Smooth muscle cell (in vitro differentiated cells): ENCODE results near the gene MBD5. TPM values are rescaled to one million over a fixed set of nuclear protein-coding genes. Genes with fewer than 3 reads are reported as not detected.

Source experiments
- DNase-seq: peaks from one replicate; lab custom pipeline; 2025; ENCODE audit not compliant: unreplicated experiment; lab: John Stamatoyannopoulos, UW
- H2AFZ ChIP-seq: fragments of 200-600 bp; sonication (generic); 2 replicates; pipeline ENCODE4 v1.6.0; 2016; ENCODE audit warnings: antibody characterized with exemption, low read depth, mild to moderate bottlenecking
- H3F3A ChIP-seq: fragments of 200-600 bp; sonication (generic); 2 replicates; pipeline ENCODE4 v1.6.0; 2017; ENCODE audit warnings: antibody characterized with exemption, low read depth
- H3K27ac ChIP-seq: fragments of 200-600 bp; sonication (generic); 2 replicates; pipeline ENCODE4 v1.5.1; 2016; ENCODE audit warnings: low read depth, mild to moderate bottlenecking
- H3K27me3 ChIP-seq: fragments of 200-600 bp; sonication (generic); 2 replicates; pipeline ENCODE4 v1.6.1; 2016; ENCODE audit warnings: low read depth, mild to moderate bottlenecking
- H3K36me3 ChIP-seq: fragments of 200-600 bp; sonication (generic); 2 replicates; pipeline ENCODE4 v1.5.1; 2016; ENCODE audit warnings: low read depth
- H3K4me1 ChIP-seq: fragments of 200-600 bp; sonication (generic); 2 replicates; pipeline ENCODE4 v1.5.1; 2016; ENCODE audit warnings: low read depth
- H3K4me2 ChIP-seq: fragments of 200-600 bp; sonication (generic); 2 replicates; pipeline ENCODE4 v1.6.0; 2016; ENCODE audit warnings: mild to moderate bottlenecking
- H3K4me3 ChIP-seq: fragments of 200-600 bp; sonication (generic); 2 replicates; pipeline ENCODE4 v1.5.1; 2016; ENCODE audit warnings: mild to moderate bottlenecking
- H3K79me2 ChIP-seq: fragments of 200-600 bp; sonication (generic); 2 replicates; pipeline ENCODE4 v1.6.0; 2016; ENCODE audit warnings: low read depth, mild to moderate bottlenecking
- H3K9ac ChIP-seq: fragments of 200-600 bp; sonication (generic); 2 replicates; pipeline ENCODE4 v1.6.0; 2016; ENCODE audit warnings: low read depth
- H3K9me3 ChIP-seq: fragments of 200-600 bp; sonication (generic); replicated peaks from 2 replicates; pipeline ENCODE4 v1.5.1; 2016; ENCODE audit warnings: low read depth
- H4K20me1 ChIP-seq: fragments of 200-600 bp; sonication (generic); 2 replicates; pipeline ENCODE4 v1.6.0; 2016; ENCODE audit warnings: low read depth
- WGBS: methylation state at CpG from one replicate; pipeline ENCODE4 v1.1.7; 2016; ENCODE audit warnings: low lambda C conversion rate; 5-methylcytosine and 5-hydroxymethylcytosine counted together
- polyA plus RNA-seq: library from polyadenylated mRNA; unstranded; fragments of >200 nt; fragmentation: Nextera tagmentation; extraction: Ambion mirVana; gene quantifications from 2 replicates; pipeline ENCODE4 v1.2.1, GENCODE V29; 2016
- total RNA-seq: library from RNA; depleted of rRNA; stranded (reverse); fragments of >200 nt; gene quantifications from 2 replicates; pipeline ENCODE4 v1.2.3, GENCODE V29; 2014
- TF ChIP-seq, protein P1 (sequence below): fragments of 200-600 bp; sonication (generic); IDR thresholded peaks from 2 replicates; pipeline ENCODE4 v1.5.1; 2017; ENCODE audit warnings: borderline replicate concordance, mild to moderate bottlenecking, antibody characterized with exemption; ENCODE audit not compliant: insufficient read depth, poor library complexity, severe bottlenecking

Gene MBD5
- total and polyA plus RNA-seq, 2 experiments from 2014 or later: 25.7 to 31.2 TPM

DNA sequence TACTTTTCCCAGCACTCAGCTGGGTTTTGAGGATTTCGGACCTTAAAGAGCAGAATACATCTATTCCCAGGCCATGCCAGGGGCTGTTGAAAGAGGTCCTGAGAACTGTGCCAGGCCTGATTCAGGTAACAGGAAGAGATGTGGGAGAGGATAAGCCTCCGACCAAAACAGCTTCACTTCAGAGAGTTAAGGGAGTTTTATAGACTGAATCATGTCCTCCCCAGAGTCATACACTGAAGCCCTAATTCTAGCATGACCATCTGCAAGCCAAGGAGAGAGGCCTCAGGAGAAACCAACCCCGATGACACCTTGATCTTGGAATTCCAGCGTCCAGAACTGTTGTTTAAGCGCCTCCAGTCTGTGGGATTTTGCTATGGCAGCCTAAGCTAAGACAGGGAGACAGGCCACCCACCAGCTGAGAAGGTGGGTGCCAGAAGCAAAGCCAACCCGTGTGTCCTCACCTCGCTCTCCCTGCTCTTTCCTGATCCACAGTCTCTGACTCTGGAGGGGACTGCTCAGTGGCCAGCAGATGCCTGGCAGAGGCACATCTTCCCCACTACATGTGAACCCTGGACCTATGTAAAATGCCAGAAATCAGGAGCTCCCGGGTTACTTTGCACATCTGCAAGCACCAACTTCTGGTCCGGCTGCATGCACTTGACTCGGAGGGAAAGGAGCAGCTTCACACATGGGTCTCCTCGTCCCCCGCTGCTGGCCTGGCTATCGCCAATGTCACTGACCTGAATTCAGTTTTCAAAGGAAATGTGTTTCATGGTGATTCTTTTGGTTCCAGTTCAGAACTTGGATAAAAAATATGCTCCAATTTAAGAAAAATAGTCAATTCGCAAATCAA lies 506.8 kb downstream of the MBD5 start:
- H3K4me2 ChIP-seq: no peak overlapping the region
- no peaks in the 10 kb centered on the region for H3K9me3 ChIP-seq
- H3K4me3 ChIP-seq: no peak overlapping the region
- H3K9ac ChIP-seq: no peak overlapping the region
- WGBS: 86% methylated on average over 14 of the region's 14 CpGs
- TF ChIP-seq, protein P1, sequence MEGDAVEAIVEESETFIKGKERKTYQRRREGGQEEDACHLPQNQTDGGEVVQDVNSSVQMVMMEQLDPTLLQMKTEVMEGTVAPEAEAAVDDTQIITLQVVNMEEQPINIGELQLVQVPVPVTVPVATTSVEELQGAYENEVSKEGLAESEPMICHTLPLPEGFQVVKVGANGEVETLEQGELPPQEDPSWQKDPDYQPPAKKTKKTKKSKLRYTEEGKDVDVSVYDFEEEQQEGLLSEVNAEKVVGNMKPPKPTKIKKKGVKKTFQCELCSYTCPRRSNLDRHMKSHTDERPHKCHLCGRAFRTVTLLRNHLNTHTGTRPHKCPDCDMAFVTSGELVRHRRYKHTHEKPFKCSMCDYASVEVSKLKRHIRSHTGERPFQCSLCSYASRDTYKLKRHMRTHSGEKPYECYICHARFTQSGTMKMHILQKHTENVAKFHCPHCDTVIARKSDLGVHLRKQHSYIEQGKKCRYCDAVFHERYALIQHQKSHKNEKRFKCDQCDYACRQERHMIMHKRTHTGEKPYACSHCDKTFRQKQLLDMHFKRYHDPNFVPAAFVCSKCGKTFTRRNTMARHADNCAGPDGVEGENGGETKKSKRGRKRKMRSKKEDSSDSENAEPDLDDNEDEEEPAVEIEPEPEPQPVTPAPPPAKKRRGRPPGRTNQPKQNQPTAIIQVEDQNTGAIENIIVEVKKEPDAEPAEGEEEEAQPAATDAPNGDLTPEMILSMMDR: no peak
- no peaks in the 10 kb centered on the region for H3K79me2 ChIP-seq
- no peak overlapping the region for H2AFZ ChIP-seq
- no peaks in the 10 kb centered on the region for H4K20me1 ChIP-seq
- H3K4me1 ChIP-seq: no peaks in the 10 kb centered on the region
- H3K27me3 ChIP-seq: peaks cover 8% of the 10 kb centered on the region
- DNase-seq: no peak
- no peak overlapping the region for H3K27ac ChIP-seq
- no peaks in the 10 kb centered on the region for H3F3A ChIP-seq
- no peaks in the 10 kb centered on the region for H3K36me3 ChIP-seq

DNA sequence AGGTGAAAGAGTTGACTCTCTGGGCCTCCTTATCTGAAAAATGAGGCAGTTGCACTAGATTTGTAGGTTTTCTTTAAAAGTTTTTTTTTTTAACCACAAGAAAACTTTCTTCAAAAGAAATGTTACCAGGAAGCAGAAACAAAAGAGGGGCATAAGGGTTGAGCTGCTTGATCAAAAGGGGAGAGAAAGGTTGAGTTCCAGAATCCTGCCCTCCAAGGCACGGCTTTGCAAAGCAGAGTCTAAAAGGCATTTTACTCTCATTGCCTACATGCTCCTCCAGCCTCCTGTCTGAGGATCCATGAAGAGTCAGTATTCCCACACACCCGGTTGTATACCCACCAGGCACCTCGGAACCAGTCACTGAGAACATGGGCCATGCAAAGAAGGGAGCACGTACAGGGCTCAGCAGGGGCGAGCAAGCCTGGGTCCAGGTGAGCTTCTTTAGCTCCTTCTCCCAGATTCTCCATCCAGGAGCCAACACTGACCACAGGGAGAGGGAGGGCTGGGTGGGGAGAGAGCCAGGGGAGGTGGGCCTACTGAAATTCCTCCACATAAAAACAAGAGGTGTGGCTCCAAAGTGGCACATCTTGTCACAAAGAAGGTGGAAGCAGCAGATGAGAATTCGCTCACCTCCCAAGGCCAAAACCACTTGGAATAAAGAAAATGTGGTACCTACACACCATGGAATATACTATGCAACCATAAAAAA lies 507.6 kb downstream of the MBD5 start:
- Histone ChIP-seq H3F3A (no peaks in the 10 kb centered on the region), H3K9me3 (no peaks in the 10 kb centered on the region), H3K9ac (no peak overlapping the region), H3K4me1 (no peaks in the 10 kb centered on the region), H3K4me3 (no peak overlapping the region), H3K4me2 (no peak overlapping the region), H3K36me3 (no peaks in the 10 kb centered on the region), H3K79me2 (no peaks in the 10 kb centered on the region), H2AFZ (no peak overlapping the region), H3K27ac (no peak overlapping the region), H3K27me3 (peaks cover 8% of the 10 kb centered on the region), H4K20me1 (no peaks in the 10 kb centered on the region)
- no peak for DNase-seq
- WGBS: 94% methylated on average over 6 of the region's 6 CpGs
- TF ChIP-seq, protein P1: no peak

DNA sequence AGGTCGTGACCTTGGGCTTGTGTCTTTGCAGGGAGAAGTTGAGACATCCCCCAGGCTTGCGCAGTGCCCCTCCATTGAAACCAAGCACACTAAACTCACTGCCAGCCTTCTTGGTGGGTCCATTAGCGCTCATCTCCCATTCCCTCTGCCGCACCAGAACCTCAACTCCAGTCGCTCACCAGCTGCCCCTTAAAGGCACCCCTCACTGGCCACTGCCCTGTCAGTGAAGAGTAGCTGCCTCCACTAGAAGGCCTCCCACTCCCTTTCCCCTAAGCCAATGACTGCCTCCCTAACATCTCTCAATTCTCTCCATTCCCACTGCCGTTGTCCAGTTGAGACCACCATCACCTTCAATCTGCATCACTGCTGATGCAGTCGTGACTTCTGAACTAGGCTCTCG lies 508.9 kb downstream of the MBD5 start:
- no peak overlapping the region for H3K4me3 ChIP-seq
- no peak overlapping the region for H3K9ac ChIP-seq
- no peak for DNase-seq
- 76% methylated on average over 8 of the region's 8 CpGs for WGBS
- H3F3A ChIP-seq: no peaks in the 10 kb centered on the region
- no peaks in the 10 kb centered on the region for H3K79me2 ChIP-seq
- no peak overlapping the region for H3K27ac ChIP-seq
- TF ChIP-seq, protein P1: no peak
- H4K20me1 ChIP-seq: no peaks in the 10 kb centered on the region
- H3K9me3 ChIP-seq: no peaks in the 10 kb centered on the region
- H3K4me1 ChIP-seq: peaks cover 4% of the 10 kb centered on the region
- no peak overlapping the region for H2AFZ ChIP-seq
- no peak overlapping the region for H3K4me2 ChIP-seq
- H3K36me3 ChIP-seq: no peaks in the 10 kb centered on the region
- H3K27me3 ChIP-seq: peaks cover 8% of the 10 kb centered on the region
